ENCODE measurements around the gene CITED4. TPM values are rescaled to one million over a fixed set of nuclear protein-coding genes. Genes with fewer than 3 reads are reported as not detected.
A peak's percentile ranks its signal among the peaks of the same experiment; 100 is the strongest.

Gene CITED4
- total and polyA plus RNA-seq, 9 of the 15 experiments (the other 6 are each of a cell fraction or from before 2014, with no cell fraction given): 0.11 to 1.2 (median 0.17) TPM; not detected in 2

DNA sequence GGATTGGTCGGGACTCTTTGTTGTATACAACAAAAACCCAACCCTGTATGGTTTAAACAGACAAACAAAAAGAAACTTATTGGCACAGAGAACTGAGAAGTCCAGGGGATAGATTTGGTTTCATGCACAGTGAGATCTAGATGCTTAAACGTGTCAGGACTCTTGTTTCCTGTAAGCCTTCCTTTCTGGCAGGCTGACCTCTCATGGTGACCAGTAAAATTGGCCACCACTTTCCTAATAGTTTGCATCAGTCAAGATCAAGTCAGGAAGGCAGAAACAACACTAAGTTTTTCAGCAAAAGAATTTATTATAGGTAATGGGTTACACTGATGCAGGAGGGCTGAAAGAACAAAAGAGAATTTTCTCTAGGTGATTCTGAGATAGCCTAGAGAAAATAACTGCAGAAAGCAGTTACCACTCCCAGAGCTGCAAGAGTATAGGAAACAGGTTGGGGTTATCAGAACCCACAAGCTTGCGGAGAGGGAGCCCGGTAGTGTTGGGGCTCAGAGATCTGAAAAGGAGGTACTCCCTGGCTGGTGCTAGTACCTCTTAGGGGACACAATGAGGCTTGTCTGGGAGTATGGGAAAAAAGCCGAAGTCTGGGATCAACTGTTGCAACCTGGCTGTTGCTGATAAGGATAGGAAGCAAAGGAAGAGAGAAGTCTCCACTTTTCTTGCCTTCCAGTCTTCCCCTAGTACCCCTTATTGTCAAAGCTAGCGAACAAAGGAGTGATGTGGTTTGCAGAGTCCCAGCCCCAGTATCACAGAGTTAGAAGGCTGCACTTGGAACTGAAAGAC, 21.4 kb downstream of the CITED4 start (continued):
- TF ChIP-seq, protein P1, sequence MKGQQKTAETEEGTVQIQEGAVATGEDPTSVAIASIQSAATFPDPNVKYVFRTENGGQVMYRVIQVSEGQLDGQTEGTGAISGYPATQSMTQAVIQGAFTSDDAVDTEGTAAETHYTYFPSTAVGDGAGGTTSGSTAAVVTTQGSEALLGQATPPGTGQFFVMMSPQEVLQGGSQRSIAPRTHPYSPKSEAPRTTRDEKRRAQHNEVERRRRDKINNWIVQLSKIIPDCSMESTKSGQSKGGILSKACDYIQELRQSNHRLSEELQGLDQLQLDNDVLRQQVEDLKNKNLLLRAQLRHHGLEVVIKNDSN (CRISPR knock-in tag; IDR thresholded peaks at IDR 0.05): no peak
- TF ChIP-seq BMI1 (IDR thresholded peaks at IDR 0.05; ENCODE audit: low read length) (no peak), ZNF717 (CRISPR knock-in tag; IDR thresholded peaks at IDR 0.05) (no peak), EGR1 (conservative IDR thresholded peaks at IDR 0.05) (no peak), RBM39 (optimal IDR thresholded peaks at IDR 0.05; ENCODE audit: low read depth, low read length) (no peak), PML (IDR thresholded peaks at IDR 0.05; ENCODE audit: low read length) (peak; percentile 60; the same call in 1 of the 2 replicates), MYC (IDR thresholded peaks at IDR 0.05; ENCODE audit: low read depth, low read length) (0 out of 2 replicates have a peak, but pooled peaks have one; percentile 34), MYC (CRISPR knock-in tag; IDR thresholded peaks at IDR 0.05; ENCODE audit: borderline replicate concordance, low read depth) (no peak), TFAM (CRISPR knock-in tag; conservative IDR thresholded peaks at IDR 0.05) (no peak), MEF2A (IDR thresholded peaks at IDR 0.05; ENCODE audit: control insufficient read depth, low read depth, low read length) (no peak), ZFP1 (CRISPR knock-in tag; IDR thresholded peaks at IDR 0.05) (0 out of 2 replicates have a peak, but pooled peaks have one; percentile 34), HMG20B (CRISPR knock-in tag; IDR thresholded peaks at IDR 0.05) (no peak), ZNF239 (CRISPR knock-in tag; IDR thresholded peaks at IDR 0.05) (no peak), ZNF197 (CRISPR knock-in tag; IDR thresholded peaks at IDR 0.05; ENCODE audit: low read depth) (no peak), POLR2B (IDR thresholded peaks at IDR 0.05; ENCODE audit: low read depth, partially characterized antibody) (no peak), ERF (CRISPR knock-in tag; IDR thresholded peaks at IDR 0.05) (no peak), SRSF1 (IDR thresholded peaks at IDR 0.05; ENCODE audit: low read depth, low read length) (no peak), CBX3 (IDR thresholded peaks at IDR 0.05; ENCODE audit: borderline replicate concordance in 1 of 2, low read length in 2 of 2) (peak in 1 of 2 experiments; percentile 25; a peak in 1 of 3 replicates), GTF2F1 (IDR thresholded peaks at IDR 0.05; ENCODE audit: low read depth, low read length) (peak; percentile 49; the same call in 1 of the 2 replicates), SMARCA5 (IDR thresholded peaks at IDR 0.05) (no peak), MYBL2 (IDR thresholded peaks at IDR 0.05; ENCODE audit: low read depth) (no peak), MYBL2 (CRISPR knock-in tag; IDR thresholded peaks at IDR 0.05; ENCODE audit: borderline replicate concordance) (no peak), CREB1 (IDR thresholded peaks at IDR 0.05) (no peak), CREB1 (CRISPR knock-in tag; IDR thresholded peaks at IDR 0.05) (no peak)
- TF ChIP-seq, protein P2, sequence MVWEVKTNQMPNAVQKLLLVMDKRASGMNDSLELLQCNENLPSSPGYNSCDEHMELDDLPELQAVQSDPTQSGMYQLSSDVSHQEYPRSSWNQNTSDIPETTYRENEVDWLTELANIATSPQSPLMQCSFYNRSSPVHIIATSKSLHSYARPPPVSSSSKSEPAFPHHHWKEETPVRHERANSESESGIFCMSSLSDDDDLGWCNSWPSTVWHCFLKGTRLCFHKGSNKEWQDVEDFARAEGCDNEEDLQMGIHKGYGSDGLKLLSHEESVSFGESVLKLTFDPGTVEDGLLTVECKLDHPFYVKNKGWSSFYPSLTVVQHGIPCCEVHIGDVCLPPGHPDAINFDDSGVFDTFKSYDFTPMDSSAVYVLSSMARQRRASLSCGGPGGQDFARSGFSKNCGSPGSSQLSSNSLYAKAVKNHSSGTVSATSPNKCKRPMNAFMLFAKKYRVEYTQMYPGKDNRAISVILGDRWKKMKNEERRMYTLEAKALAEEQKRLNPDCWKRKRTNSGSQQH (CRISPR knock-in tag; IDR thresholded peaks at IDR 0.05): no peak
- TF ChIP-seq, protein P3, sequence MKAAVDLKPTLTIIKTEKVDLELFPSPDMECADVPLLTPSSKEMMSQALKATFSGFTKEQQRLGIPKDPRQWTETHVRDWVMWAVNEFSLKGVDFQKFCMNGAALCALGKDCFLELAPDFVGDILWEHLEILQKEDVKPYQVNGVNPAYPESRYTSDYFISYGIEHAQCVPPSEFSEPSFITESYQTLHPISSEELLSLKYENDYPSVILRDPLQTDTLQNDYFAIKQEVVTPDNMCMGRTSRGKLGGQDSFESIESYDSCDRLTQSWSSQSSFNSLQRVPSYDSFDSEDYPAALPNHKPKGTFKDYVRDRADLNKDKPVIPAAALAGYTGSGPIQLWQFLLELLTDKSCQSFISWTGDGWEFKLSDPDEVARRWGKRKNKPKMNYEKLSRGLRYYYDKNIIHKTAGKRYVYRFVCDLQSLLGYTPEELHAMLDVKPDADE (conservative IDR thresholded peaks at IDR 0.05; ENCODE audit: control insufficient read depth, low read depth, low read length): no peak

Measured in K562 (cell line).